BE2C (cell line): ENCODE measurements around the gene PTGS1.

ENCODE experiments used
- DNase-seq: peaks from one replicate; pipeline ENCODE4 v3.0.0-alpha.2; 2020
- H3K27me3 ChIP-seq: fragments of 250-450 bp; sonication (Bioruptor Pico); 2 replicates; pipeline ENCODE4 v1.5.1; 2020; ENCODE audit warnings: mild to moderate bottlenecking
- H3K36me3 ChIP-seq: fragments of 250-450 bp; sonication (Bioruptor Pico); 2 replicates; pipeline ENCODE4 v1.5.1; 2020; ENCODE audit warnings: mild to moderate bottlenecking
- H3K4me1 ChIP-seq: fragments of 250-450 bp; sonication (Bioruptor Pico); 2 replicates; pipeline ENCODE4 v1.5.1; 2020
- H3K4me3 ChIP-seq: 2 replicates; pipeline ENCODE4 v1.5.1; 2011; ENCODE audit warnings: low read depth, low read length
- H3K9me3 ChIP-seq: fragments of 250-450 bp; sonication (Bioruptor Pico); 2 replicates; pipeline ENCODE4 v1.5.1; 2020
- TF ChIP-seq, protein P1 (sequence below): IDR thresholded peaks from 2 replicates; pipeline ENCODE4 v1.5.1; 2012; ENCODE audit warnings: mild to moderate bottlenecking, low read depth, low read length

PTGS1 gene

DNA sequence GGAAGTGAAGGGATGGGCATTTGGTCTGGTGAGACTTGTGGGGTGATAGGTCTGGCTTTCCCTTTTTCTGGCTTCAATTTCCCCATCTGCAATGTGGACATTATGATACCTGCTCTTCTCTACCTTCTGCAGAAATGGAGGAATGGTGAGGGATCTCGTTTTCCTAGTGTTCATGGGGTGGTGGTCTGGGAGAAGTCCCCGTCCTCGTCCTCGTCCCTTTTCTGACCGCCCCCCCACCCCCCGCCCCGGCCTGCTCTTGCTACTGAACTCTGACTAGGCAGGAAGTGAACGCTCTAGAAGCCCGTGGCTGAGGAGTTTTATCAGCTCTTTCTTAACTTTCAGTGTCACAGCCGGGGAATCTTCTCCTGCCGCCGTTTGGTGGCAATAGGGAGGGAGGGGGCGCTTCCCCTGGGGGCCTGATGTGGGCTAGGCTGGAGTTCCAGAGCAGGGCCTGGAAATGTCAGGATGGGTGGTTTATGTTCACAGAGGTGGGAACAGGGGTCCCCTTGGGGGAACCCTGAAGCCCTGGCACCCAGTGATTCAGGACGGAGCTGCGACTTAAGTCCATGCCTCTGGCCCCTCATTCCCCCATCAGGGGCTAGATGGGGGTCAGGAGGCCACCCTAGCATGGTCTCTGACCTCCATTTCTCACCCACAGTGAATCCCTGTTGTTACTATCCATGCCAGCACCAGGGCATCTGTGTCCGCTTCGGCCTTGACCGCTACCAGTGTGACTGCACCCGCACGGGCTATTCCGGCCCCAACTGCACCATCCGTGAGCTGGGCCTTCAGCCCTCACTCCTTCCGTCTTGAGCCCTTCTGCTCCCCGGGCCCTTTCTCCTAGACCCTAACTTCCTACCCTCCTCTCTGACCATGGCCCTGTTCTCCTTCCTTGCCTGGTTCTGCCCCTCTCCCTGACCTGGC, 6.7 kb downstream of the PTGS1 start:
- no peaks in the 10 kb centered on the region for H3K27me3 ChIP-seq
- no peaks in the 10 kb centered on the region for H3K9me3 ChIP-seq
- no peaks in the 10 kb centered on the region for H3K36me3 ChIP-seq
- no peaks in the 10 kb centered on the region for H3K4me1 ChIP-seq
- TF ChIP-seq, protein P1, sequence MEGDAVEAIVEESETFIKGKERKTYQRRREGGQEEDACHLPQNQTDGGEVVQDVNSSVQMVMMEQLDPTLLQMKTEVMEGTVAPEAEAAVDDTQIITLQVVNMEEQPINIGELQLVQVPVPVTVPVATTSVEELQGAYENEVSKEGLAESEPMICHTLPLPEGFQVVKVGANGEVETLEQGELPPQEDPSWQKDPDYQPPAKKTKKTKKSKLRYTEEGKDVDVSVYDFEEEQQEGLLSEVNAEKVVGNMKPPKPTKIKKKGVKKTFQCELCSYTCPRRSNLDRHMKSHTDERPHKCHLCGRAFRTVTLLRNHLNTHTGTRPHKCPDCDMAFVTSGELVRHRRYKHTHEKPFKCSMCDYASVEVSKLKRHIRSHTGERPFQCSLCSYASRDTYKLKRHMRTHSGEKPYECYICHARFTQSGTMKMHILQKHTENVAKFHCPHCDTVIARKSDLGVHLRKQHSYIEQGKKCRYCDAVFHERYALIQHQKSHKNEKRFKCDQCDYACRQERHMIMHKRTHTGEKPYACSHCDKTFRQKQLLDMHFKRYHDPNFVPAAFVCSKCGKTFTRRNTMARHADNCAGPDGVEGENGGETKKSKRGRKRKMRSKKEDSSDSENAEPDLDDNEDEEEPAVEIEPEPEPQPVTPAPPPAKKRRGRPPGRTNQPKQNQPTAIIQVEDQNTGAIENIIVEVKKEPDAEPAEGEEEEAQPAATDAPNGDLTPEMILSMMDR: no peak
- no peak overlapping the region for H3K4me3 ChIP-seq
- no peak for DNase-seq

DNA sequence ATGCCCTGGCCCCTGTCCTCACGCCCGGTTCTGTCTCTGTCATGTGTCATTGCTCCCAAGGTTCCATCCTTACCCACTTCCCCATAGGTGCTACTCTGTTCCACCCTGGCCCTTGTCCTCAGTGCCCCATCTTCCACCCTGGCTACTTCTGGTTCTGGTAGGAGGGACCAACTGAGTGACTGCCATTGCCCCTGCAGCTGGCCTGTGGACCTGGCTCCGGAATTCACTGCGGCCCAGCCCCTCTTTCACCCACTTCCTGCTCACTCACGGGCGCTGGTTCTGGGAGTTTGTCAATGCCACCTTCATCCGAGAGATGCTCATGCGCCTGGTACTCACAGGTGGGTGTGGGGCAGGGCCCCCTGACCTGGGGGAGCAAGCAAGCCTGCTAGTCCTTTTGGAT, 7.4 kb downstream of the PTGS1 start:
- TF ChIP-seq, protein P1: no peak
- H3K27me3 ChIP-seq: no peaks in the 10 kb centered on the region
- H3K36me3 ChIP-seq: no peaks in the 10 kb centered on the region
- DNase-seq: no peak
- H3K4me3 ChIP-seq: no peak overlapping the region
- H3K4me1 ChIP-seq: no peaks in the 10 kb centered on the region
- no peaks in the 10 kb centered on the region for H3K9me3 ChIP-seq

DNA sequence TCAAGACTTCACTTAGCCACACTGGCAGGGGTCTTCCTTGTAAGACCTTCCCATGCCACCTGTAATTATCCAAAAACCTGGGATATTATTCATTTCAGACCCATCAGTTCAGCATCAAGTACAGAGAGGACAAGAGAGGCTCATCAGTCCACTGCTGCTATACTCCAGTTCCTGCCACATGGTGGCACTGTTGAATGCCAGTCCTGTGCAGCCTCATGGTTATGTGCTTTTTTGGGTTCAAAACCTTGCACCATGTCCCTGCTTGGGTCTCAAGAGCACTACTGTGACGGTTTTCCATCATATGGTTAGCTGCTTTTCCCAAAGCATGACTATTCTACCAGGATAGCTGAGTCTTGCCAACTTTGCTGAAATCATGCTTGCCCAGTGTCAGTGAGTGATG, 8.5 kb downstream of the PTGS1 start:
- Histone ChIP-seq H3K36me3 (no peaks in the 10 kb centered on the region), H3K9me3 (no peaks in the 10 kb centered on the region), H3K27me3 (no peaks in the 10 kb centered on the region), H3K4me1 (no peaks in the 10 kb centered on the region), H3K4me3 (no peak overlapping the region)
- TF ChIP-seq, protein P1: peak; percentile 60
- no peak for DNase-seq

DNA sequence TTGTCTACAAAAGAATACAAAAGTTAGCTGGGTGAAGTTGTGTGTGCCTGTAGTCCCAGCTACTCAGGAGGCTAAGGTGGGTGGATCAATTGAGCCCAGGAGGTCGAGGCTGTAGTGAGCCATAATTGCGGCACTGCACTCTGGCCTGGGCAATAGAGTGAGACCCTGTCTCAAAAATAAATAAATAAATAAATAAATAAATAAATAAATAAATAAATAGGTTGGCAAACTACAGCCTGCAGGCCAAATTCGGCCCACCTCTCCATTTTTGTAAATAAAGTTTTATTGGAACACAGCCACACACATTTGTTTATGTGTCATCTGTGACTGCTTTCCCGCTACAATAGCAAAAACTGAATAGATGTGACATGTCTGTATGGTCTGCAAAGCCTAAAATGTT, 9.5 kb downstream of the PTGS1 start:
- no peak for DNase-seq
- no peaks in the 10 kb centered on the region for H3K36me3 ChIP-seq
- no peaks in the 10 kb centered on the region for H3K27me3 ChIP-seq
- TF ChIP-seq, protein P1: no peak
- no peaks in the 10 kb centered on the region for H3K9me3 ChIP-seq
- no peak overlapping the region for H3K4me3 ChIP-seq
- H3K4me1 ChIP-seq: no peaks in the 10 kb centered on the region

DNA sequence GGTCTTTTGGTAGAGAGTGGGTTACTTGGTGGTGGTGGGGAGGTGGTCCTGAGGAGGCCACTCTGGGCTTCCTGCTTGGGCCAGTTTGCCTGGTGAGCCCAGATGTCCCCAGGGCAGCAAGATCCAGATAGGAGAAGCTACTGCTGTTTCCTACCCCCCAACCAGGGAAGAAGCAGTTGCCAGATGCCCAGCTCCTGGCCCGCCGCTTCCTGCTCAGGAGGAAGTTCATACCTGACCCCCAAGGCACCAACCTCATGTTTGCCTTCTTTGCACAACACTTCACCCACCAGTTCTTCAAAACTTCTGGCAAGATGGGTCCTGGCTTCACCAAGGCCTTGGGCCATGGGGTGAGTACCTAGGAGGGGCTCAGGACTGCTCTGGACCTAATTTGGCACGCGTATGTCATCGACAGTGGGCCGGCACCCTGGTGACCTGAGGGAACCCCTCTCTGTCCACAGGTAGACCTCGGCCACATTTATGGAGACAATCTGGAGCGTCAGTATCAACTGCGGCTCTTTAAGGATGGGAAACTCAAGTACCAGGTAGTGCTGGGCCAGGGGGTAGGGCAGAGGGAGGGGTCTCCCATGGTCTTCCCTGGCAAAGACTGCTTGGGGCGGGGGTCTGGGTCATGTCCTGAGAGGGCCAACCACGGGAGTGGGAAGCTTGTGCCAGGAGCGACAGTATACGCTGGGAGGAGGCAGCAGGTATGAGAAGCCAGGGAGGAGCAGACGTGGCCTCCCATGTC, 10.6 kb downstream of the PTGS1 start:
- no peaks in the 10 kb centered on the region for H3K36me3 ChIP-seq
- no peaks in the 10 kb centered on the region for H3K27me3 ChIP-seq
- no peaks in the 10 kb centered on the region for H3K4me1 ChIP-seq
- DNase-seq: no peak
- H3K4me3 ChIP-seq: no peak overlapping the region
- TF ChIP-seq, protein P1: no peak
- H3K9me3 ChIP-seq: no peaks in the 10 kb centered on the region
